ENCODE data around the gene ATG9B. TPM values are rescaled to one million over a fixed set of nuclear protein-coding genes. Genes with fewer than 3 reads are reported as not detected.

Gene ATG9B
- total and polyA plus RNA-seq, 9 of the 15 experiments (the other 6 are each of a cell fraction or from before 2014, with no cell fraction given) = 0.29 to 8.0 (median 2.1) TPM

DNA sequence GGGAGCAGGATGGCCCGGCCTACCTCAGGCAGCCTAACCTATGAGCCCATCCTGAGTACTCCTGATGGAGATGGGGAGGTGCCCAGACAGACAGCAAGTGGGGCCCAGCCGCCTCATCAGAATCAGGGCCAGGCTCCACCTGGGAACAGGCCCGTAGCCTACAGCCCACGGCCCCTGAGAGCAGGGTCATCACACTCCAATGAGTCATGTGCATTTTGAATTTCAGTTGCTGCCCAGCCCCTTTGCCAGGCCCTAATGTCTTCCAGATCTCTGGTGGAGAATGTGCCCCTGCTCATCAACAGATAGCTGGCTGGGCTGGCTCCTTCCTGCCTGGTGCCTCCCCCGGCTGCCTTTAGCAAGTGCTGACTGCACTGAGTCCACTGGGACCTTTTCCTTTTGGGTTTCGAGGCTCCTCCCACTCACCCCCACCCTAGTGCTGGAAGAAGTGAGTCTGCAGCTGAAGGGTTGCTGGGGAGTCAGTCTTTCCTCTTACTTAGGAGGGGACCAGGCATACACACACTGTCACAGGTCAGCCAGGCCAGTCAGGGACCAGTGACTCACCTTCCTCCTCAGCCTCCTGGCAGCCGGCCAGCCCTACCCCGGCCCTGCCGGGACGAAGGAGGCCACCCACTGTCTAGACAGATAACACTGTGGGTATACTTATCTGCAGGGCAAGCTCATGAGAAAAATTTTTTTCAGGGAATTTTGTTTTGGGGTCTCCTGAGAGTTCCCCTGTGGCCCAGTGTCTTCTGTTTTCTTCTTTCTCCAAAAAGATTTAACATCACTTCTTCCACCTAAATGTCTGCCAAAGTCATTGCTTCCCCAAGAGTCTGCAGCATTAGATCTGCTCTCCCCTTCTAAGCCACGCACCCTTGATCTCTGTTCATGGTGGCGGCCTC lies 14.9 kb upstream of the ATG9B start (continued):
- TF ChIP-seq TEAD4 (IDR thresholded peaks at IDR 0.05; ENCODE audit: low read length) (peak; percentile 92), TEAD4 (CRISPR knock-in tag; IDR thresholded peaks at IDR 0.05; ENCODE audit: borderline replicate concordance) (no peak), JUNB (CRISPR knock-in tag; conservative IDR thresholded peaks at IDR 0.05) (peak; percentile 31; the same call in 1 of the 2 replicates), EWSR1 (IDR thresholded peaks at IDR 0.05; ENCODE audit: borderline replicate concordance, low read depth, partially characterized antibody) (no peak), PURB (CRISPR knock-in tag; IDR thresholded peaks at IDR 0.05; ENCODE audit: low read depth) (no peak), GTF2A2 (tag; IDR thresholded peaks at IDR 0.05) (no peak), SNRNP70 (optimal IDR thresholded peaks at IDR 0.05; ENCODE audit: low read depth, low read length) (no peak), TCF3 (CRISPR knock-in tag; IDR thresholded peaks at IDR 0.05) (peak; percentile 92), GABPA (tag; conservative IDR thresholded peaks at IDR 0.05; ENCODE audit: low read depth) (0 out of 2 replicates have a peak, but pooled peaks have one; percentile 20), ZC3H4 (CRISPR knock-in tag; IDR thresholded peaks at IDR 0.05; ENCODE audit: borderline replicate concordance) (no peak), ZSCAN32 (CRISPR knock-in tag; IDR thresholded peaks at IDR 0.05) (peak; percentile 36; the same call in 1 of the 2 replicates), ZNF41 (CRISPR knock-in tag; conservative IDR thresholded peaks at IDR 0.05) (0 out of 2 replicates have a peak, but pooled peaks have one; percentile 19), FOS (IDR thresholded peaks at IDR 0.05; ENCODE audit: extremely low read depth, insufficient read length) (peak; percentile 87), CTBP1 (IDR thresholded peaks at IDR 0.05; ENCODE audit: borderline replicate concordance) (peak; percentile 98)
- TF ChIP-seq, protein P1, sequence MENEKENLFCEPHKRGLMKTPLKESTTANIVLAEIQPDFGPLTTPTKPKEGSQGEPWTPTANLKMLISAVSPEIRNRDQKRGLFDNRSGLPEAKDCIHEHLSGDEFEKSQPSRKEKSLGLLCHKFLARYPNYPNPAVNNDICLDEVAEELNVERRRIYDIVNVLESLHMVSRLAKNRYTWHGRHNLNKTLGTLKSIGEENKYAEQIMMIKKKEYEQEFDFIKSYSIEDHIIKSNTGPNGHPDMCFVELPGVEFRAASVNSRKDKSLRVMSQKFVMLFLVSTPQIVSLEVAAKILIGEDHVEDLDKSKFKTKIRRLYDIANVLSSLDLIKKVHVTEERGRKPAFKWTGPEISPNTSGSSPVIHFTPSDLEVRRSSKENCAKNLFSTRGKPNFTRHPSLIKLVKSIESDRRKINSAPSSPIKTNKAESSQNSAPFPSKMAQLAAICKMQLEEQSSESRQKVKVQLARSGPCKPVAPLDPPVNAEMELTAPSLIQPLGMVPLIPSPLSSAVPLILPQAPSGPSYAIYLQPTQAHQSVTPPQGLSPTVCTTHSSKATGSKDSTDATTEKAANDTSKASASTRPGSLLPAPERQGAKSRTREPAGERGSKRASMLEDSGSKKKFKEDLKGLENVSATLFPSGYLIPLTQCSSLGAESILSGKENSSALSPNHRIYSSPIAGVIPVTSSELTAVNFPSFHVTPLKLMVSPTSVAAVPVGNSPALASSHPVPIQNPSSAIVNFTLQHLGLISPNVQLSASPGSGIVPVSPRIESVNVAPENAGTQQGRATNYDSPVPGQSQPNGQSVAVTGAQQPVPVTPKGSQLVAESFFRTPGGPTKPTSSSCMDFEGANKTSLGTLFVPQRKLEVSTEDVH (IDR thresholded peaks at IDR 0.05; ENCODE audit: low read depth, partially characterized antibody) = peak; percentile 28
- TF ChIP-seq, protein P2, sequence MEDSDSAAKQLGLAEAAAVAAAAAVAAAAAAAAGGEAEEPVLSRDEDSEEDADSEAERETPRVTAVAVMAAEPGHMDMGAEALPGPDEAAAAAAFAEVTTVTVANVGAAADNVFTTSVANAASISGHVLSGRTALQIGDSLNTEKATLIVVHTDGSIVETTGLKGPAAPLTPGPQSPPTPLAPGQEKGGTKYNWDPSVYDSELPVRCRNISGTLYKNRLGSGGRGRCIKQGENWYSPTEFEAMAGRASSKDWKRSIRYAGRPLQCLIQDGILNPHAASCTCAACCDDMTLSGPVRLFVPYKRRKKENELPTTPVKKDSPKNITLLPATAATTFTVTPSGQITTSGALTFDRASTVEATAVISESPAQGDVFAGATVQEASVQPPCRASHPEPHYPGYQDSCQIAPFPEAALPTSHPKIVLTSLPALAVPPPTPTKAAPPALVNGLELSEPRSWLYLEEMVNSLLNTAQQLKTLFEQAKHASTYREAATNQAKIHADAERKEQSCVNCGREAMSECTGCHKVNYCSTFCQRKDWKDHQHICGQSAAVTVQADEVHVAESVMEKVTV (CRISPR knock-in tag; IDR thresholded peaks at IDR 0.05) = no peak; the same call in 1 of the 2 replicates
- TF ChIP-seq, protein P3, sequence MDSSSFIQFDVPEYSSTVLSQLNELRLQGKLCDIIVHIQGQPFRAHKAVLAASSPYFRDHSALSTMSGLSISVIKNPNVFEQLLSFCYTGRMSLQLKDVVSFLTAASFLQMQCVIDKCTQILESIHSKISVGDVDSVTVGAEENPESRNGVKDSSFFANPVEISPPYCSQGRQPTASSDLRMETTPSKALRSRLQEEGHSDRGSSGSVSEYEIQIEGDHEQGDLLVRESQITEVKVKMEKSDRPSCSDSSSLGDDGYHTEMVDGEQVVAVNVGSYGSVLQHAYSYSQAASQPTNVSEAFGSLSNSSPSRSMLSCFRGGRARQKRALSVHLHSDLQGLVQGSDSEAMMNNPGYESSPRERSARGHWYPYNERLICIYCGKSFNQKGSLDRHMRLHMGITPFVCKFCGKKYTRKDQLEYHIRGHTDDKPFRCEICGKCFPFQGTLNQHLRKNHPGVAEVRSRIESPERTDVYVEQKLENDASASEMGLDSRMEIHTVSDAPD (CRISPR knock-in tag; IDR thresholded peaks at IDR 0.05) = no peak
- TF ChIP-seq, protein P4, sequence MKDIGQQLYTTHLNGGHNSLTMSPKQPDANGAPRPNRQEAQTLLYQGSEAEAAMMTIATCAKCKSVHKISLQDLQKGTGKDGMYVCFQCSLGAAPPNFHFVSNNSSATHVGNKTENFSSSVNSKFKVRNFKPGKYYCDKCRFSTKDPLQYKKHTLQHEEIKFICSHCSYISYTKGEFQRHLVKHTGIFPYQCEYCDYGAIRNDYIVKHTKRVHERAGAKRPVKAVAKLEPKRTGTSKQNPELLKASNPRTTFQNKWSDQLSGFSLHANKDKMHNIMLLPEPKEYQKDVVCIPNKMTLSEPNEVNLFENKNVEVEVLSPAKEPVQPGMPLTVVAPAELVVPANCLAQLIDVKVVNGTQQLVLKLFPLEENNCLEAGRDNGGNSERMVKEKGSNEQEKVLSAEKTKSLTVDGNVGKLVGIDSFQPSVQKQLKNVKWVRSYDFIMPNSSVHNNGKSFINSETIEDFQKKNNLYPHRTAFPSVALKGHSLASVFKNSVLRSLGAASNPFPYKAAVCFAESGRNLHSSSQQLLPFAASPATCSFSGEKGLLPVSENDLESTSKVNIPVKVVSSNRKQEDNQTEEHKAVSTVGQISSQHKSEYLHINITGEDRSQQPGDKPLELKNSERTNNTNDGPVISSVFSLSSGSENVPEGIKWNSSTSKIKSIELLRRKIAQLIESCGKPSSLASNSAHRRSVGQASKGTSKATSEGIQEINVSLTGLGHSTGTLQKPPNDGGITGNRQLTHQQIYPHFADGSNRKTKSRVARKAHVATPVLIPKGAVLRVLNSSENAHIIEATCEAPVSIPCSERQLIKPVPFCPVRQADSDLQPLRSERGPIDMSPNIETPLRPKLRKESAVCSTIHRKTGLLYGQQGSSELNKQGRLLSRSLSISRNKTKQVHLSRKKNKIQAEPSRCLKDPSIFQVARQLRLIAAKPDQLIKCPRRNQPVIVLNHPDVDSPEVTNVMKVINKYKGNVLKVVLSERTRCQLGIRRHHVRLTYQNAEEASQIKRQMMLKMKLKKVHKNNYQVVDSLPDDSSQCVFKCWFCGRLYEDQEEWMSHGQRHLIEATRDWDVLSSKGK (CRISPR knock-in tag; IDR thresholded peaks at IDR 0.05) = no peak
